Fibroblast of skin of left quadriceps (primary cell): Measurements from ENCODE around the gene CD207.

Experiments used
- DNase-seq, 2 experiments: peaks; one replicate each; pipeline ENCODE4 v3.0.0-alpha.2; 2013; ENCODE audit warnings: low read depth in 2 of 2

The CD207 gene

DNA sequence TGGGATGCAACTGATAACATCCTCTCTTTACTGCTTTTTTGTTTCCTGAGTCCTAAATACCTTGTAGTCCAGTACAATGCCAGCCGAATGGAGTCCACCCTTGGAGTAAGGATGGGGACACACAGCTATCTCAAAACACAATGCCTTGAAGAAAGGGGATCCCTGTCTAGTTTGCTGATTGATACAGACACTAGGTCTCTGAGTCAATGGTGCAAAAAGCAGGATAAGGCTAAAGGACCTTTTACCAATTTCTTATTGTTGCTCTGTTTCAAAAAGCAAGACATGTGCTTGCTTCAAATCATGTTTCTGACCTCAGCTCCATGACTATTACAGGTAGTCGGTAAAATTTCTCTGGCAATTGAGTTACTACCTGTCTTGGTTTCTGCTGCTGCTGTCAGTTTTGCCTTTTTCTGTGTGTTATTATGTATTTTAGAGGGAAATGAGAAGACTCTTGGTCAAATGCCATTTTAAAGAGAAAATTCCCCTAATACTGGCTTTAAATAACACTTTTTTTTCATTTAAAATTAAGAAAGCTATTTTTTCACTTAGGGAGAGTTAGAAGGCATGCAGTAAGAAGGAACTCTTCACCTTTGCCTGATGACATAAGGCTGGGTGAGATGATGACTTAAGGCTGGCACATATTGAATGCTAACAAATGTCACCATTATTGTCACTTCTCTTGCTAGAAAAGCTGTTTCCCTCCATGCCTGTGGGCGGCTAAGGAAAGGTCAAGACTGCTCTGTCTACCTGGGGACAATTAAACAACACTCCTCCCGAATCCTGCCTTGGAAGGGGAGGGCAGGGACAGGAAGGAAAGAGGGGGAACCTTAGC is 40.2 kb downstream of the CD207 start:
- no peak for DNase-seq

DNA sequence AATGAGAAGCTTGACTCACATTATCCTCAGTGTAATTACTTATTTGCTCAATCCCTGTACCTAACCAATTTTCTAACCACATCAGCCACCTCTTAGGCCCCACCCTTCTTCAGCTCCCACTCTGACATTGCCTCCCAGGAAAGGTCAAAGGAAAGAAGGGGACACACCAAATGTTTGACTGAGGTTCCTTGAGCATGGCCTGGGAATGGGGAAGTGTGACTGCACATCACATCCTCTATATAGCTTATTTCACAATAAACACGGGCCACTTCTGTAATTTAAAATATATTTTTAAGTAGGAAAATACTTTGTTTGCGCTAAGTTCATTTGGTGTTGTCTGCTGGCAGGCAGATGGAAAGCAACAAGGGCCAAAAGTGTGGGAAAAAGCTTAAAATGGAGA is 42.2 kb downstream of the CD207 start:
- DNase-seq: no peak

DNA sequence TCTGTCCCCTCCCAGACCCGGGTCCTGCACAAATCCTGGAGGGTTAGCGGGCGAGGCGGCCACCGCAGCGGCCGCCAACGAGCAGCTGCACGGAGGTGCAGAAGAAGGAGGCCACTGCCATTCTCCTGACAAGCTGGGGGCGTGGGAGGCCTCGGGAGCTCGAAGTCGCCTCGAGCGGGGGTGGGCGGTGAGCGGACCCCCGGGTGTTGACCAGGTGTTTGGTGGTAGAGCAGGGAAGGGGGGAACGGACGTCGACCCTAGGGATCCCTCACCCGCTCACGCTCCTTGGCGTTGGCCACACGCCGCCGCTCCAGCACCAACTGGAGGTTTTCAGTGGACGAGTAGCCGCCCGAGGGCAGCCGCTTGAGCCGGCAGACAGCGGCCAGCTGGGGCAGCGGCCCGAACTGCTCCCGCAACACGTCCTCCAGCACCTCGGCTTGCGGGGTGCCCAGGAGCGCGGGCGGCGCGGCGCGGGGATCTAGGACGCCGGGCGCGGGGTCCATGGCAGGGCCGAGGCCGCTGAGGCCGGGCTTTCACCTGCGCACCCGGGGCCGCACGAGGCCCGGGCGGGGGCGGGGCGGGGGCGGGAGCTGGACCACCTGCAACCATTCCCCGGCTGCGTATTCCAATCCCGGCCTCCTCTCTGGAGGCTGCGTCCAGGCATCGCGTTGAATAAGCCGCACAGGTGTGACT is 45.3 kb downstream of the CD207 start, which contains the start of gene FIGLA:
Gene FIGLA, minus strand, starts transcription at position 508 of the 693 bp plus-strand sequence. Its CDS starts 5 bp downstream, at position 503.
- DNase-seq: no peak

DNA sequence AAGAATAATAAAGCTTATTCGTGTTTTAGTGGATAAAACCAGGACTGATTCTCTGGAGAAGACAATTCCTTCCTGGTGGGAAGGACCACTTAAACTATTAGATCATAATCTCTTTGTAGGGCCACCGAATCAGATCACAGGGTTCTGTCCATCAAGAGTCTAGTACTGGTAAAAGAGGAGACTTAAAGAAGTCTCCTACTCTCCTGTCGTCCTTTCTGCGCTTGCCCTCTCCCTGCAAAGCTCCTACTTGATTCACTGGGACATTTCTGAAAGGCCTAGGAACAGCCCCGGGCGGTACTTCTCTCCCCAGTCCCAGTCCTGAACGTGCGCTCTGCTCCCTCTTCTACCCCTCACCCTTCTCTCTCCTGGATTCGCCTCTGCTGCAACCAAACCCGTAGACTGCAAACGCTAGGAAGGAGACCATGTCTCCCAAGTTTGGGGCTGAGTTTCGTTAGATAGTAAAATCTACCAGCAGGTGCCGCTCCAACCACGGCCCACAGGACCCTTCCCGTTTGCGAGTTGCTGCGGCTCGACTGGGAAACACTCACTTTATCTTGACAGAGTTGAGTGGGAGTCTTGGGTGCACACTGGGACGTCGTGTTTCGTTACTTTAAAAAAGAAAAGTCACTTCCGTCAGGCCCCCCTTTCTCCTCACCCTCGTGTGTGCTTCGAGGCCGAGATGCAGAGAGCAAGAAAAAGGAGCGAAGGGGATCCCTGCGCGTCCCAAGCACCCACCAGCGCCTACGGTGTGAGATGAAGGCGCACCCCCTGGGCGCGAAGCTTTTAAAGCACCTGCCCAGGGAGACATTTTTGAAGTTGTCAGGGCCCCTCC is 46.1 kb downstream of the CD207 start:
- peak; percentile 18 to 25 for DNase-seq

DNA sequence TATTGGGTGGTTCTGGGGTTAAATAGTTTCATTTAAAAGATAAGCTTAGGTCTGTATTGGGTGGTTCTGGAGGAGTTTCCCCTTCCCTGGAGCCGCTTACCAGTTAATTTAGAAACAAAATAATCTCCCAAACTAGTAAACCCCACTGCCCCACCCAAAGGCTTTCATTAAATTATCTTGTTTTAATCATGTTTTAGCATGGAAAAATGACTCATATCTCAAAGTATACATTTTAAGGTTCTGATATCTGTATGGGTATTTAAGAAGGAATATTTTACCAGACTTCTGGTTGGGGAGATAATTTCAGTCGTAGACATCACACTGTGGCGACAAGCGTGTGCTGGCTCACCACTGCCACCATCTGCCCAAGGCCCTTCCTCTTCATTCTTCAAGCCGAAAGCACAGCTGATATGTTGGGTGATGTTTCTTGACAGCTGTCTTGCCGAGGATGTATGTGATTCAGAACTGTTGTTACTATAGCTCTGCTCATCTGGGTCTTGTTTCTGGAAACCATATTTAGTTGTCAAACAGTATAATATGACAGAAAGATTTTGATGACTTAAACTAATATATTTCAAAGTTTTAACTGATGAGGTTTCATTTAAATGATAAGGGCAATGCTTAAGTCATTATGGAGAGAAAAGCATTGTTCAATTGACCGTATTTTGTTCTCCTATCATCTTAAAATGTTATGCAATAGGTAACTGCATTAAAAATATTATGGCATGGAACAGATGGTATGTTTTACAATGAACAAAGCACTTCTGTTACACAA is 50.3 kb downstream of the CD207 start:
- peak in 1 of 2 experiments; percentile 20 for DNase-seq

DNA sequence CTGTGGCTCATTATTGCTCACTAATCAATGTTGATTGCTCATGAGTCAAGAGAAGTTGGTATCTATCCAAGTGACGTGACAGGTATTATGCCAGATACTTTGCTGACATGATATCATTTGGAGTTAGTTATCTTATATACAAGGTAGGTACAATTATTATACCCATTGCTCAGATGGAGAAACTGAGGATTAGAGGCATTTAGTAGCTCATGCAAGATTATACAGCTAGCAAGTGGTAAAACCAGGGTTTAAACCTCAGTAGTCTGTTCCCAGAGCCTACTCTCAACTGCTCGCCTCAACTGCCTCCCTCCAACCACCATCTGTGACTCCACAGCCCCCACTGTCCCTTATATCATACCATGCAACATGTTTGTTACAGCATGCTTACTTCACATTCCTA is 51.3 kb downstream of the CD207 start:
- no peak for DNase-seq
